Fibroblast of mammary gland (primary cell): ENCODE results near the gene TRAK2.

Source experiments
- DNase-seq: peaks from one replicate; pipeline ENCODE4 v3.0.0-alpha.2; 2010; ENCODE audit warnings: low read depth
- H3K4me3 ChIP-seq: 2 replicates; pipeline ENCODE4 v1.5.1; 2011; ENCODE audit warnings: low read depth, mild to moderate bottlenecking, low read length, moderate library complexity; ENCODE audit not compliant: control insufficient read depth
- TF ChIP-seq, protein P1 (sequence below): conservative IDR thresholded peaks from 2 replicates; pipeline ENCODE4 v1.5.1; 2011; ENCODE audit warnings: low read depth, low read length, inconsistent platforms; ENCODE audit not compliant: control insufficient read depth, insufficient read depth

Gene TRAK2

DNA sequence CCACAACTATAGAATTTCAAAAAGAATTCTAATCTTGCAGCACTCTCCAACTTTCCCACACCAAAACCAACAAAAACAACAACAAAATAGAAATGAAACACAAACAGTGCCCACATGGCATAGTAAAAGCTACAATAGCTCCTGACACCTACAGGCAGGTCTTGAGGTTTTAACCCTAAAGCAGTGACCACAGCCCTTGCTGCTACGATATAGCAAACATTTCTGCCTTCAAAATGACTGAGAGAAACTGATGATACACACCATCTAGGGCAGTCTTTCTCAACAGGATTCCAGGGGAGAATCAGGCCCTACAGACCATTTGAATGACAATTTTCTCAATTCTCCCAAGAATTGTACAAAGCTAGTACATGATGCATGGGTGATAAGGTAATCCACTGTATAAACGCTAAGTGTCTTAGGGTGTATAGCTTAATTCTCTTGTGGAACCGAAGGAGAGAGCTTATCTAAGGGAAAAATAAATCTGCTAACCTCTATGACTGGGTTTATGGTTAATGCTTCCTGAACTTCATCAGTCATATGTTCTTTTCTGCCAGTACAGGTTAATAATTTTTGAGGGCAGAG lies 46.5 kb downstream of the TRAK2 start:
- H3K4me3 ChIP-seq = no peak overlapping the region
- TF ChIP-seq, protein P1, sequence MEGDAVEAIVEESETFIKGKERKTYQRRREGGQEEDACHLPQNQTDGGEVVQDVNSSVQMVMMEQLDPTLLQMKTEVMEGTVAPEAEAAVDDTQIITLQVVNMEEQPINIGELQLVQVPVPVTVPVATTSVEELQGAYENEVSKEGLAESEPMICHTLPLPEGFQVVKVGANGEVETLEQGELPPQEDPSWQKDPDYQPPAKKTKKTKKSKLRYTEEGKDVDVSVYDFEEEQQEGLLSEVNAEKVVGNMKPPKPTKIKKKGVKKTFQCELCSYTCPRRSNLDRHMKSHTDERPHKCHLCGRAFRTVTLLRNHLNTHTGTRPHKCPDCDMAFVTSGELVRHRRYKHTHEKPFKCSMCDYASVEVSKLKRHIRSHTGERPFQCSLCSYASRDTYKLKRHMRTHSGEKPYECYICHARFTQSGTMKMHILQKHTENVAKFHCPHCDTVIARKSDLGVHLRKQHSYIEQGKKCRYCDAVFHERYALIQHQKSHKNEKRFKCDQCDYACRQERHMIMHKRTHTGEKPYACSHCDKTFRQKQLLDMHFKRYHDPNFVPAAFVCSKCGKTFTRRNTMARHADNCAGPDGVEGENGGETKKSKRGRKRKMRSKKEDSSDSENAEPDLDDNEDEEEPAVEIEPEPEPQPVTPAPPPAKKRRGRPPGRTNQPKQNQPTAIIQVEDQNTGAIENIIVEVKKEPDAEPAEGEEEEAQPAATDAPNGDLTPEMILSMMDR = no peak
- DNase-seq = no peak

DNA sequence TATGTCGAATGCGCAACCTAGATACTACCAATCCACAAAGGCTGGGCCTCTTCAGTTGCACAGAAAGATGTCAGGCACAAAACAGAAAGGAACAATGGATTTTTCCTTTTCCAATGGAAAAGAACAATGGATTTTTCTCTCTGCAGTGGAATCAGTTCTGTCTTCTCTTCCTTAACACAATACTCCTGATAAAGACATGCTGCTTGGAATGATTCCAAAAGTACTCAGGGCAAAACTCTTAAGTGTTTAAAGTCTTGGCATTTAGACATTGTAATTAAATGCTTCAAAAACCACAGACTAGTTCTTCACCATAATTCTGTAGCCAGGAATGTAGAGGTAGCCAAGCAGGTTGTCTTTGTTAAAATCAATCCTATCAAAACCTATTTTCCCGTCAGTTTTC lies 47.4 kb downstream of the TRAK2 start:
- TF ChIP-seq, protein P1 = no peak
- no peak overlapping the region for H3K4me3 ChIP-seq
- DNase-seq = peak; percentile 38

GRCh38 chr2:201402651-201403562 lies 48.4 kb downstream of the TRAK2 start:
- DNase-seq = peak; percentile 38
- H3K4me3 ChIP-seq = no peak overlapping the region

DNA sequence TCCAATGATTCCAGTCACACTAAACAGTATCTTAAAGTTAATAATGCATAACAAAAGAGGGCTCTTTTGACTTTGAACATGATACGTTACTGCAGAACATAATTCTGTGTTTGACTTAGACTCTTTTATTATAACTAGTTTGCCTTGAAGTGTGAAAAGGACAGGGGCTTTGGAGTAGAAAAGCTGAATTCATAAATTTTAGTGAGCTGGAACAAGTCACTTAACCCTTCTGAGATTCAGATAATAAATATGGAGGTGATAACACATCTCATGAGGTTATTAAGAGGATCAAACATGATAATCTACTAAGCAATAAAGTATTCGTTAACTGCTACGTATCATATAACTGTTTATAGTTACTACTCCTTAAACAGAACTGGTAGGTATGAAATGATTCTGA lies 49.4 kb downstream of the TRAK2 start:
- DNase-seq = no peak
- no peak overlapping the region for H3K4me3 ChIP-seq
- TF ChIP-seq, protein P1 = no peak

More at GRCh38 chr2:201402651-201403562, 48.4 kb downstream of the TRAK2 start:
- TF ChIP-seq, protein P1 = no peak

- DNase-seq = no peak
- TF ChIP-seq, protein P1 = no peak
- no peak overlapping the region for H3K4me3 ChIP-seq
Measured at GRCh38 chr2:201396595-201396994, 54.7 kb downstream of the TRAK2 start.

GRCh38 chr2:201383136-201383535 lies 68.1 kb downstream of the TRAK2 start:
- peak; percentile 41 for DNase-seq
- H3K4me3 ChIP-seq = no peak overlapping the region
- TF ChIP-seq, protein P1 = no peak
